GM08714 (cell line): ENCODE results near the gene KRTAP19-8.

ENCODE experiments used
- H3K4me3 ChIP-seq: fragments of 200-500 bp; sonication (Bioruptor generic); 2 replicates; pipeline ENCODE4 v1.5.1; 2014; ENCODE audit warnings: mild to moderate bottlenecking, low read length, inconsistent platforms
- ZNF274 ChIP-seq: IDR thresholded peaks from 2 replicates; pipeline ENCODE4 v1.6.1; 2012; ENCODE audit warnings: mild to moderate bottlenecking, low read depth, low read length

The KRTAP19-8 gene

GRCh38 chr21:31038376-31038775 is at the start of gene KRTAP19-8:
Gene KRTAP19-8 (minus strand): TSS chr21:31038476. CDS start chr21:31038443, 33 bp downstream.
- no peak within 1 kb of the TSS for H3K4me3 ChIP-seq
- no peak for TF ChIP-seq ZNF274

DNA sequence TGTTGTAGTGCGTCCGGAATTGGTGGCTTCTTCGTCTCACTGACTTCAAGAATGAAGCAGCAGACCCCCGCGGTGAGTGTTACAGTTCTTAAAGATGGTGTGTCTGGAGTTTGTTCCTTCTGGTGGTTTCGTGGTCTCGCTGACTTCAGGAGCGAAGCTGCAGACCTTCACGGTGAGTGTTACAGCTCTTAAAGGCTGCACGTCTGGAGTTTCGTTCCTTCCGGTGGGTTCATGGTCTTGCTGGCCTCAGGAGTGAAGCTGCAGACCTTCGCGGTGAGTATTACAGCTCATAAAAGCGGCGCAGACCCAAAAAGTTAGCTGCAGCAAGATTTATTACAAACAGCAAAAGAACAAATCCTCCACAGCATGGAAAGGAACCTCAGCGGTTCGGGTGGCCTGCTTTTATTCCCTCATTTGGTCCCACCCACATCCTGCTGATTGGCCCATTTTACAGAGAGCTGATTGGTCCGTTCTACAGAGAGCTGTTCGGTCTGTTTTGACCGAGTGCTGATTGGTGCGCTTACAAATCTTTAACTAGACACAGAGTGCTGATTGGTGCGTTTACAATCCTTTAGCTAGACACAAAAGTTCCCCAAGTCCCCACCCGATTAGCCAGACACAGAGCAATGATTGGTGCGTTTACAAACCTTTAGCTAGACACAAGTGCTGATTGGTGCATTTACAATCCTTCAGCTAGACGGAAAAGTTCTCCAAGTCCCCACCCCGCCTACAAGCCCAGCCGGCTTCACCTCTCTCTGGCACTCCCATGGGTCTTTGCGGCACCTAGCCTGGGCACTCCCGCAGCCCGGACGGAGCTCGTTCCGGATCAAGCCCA is 49.6 kb upstream of the KRTAP19-8 start:
- H3K4me3 ChIP-seq = peak overlapping the region; percentile 2; the same call in 1 of the 2 replicates
- no peak for TF ChIP-seq ZNF274

DNA sequence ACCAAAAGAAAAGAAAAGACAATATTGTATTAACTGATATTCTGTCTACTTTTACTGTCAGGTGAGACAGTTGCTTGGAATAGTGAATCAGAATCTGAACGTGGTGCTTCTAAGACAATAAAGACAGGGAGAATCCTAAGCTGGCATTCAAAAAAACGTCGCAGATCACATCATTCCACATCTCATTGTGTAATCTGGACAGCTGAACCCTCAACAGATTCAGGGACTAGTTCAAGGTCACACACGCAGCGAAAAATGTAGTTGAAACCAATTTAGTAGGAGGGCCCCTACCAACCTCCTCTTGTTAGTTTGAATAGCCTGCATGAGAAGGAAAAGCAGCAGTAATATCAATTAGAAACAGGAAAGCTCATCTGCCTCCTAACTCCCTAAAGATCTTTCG is 46.4 kb upstream of the KRTAP19-8 start:
- no peak for TF ChIP-seq ZNF274
- no peak overlapping the region for H3K4me3 ChIP-seq

DNA sequence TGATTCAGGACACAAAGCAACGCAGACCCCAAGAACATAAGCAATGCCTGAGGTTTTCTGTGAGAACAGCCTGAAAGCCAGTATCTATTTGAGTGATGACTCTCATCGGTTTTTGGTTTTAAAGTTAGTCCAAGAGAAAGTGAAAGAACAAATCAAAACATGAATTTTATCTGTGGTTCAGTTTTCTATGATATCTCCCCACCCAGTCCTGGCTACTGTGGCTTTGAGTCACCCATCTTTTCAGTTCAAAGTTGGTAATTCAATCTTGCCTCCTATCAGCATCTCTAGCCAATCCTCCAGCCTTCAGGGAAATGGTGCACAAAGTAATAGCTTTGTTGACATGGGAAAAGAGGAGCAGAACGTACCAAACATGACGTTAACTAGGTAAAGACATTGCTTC is 40.5 kb upstream of the KRTAP19-8 start:
- H3K4me3 ChIP-seq = no peak overlapping the region; the same call in 1 of the 2 replicates
- TF ChIP-seq ZNF274 = no peak

GRCh38 chr21:31078216-31078615 is 39.9 kb upstream of the KRTAP19-8 start:
- peak overlapping the region; percentile 21; the same call in 1 of the 2 replicates for H3K4me3 ChIP-seq
- no peak for TF ChIP-seq ZNF274

DNA sequence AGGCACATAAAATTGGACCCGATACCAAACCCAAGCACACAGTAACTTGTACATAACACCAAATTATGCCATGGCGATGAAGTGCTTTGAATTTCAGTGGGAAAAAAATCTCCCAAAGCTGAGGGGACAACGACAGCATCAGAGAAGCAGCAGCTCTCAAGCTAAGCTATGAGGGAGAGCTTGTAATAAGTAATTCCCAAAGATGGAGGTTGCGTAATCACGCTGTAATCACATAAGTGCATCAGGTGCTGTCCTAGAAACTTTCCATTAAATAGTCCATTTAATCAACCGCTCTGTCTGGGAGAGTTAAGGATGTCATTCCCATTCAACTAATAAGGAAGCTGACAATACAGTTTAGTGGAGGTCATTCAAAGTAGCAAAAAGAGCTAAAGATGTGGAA is 37.6 kb upstream of the KRTAP19-8 start:
- H3K4me3 ChIP-seq = no peak overlapping the region
- no peak for TF ChIP-seq ZNF274

GRCh38 chr21:31072533-31072932 is 34.3 kb upstream of the KRTAP19-8 start:
- no peak for TF ChIP-seq ZNF274
- H3K4me3 ChIP-seq = no peak overlapping the region

- H3K4me3 ChIP-seq = no peak overlapping the region
- TF ChIP-seq ZNF274 = no peak
Measured at GRCh38 chr21:31064803-31065202, 26.5 kb upstream of the KRTAP19-8 start.

DNA sequence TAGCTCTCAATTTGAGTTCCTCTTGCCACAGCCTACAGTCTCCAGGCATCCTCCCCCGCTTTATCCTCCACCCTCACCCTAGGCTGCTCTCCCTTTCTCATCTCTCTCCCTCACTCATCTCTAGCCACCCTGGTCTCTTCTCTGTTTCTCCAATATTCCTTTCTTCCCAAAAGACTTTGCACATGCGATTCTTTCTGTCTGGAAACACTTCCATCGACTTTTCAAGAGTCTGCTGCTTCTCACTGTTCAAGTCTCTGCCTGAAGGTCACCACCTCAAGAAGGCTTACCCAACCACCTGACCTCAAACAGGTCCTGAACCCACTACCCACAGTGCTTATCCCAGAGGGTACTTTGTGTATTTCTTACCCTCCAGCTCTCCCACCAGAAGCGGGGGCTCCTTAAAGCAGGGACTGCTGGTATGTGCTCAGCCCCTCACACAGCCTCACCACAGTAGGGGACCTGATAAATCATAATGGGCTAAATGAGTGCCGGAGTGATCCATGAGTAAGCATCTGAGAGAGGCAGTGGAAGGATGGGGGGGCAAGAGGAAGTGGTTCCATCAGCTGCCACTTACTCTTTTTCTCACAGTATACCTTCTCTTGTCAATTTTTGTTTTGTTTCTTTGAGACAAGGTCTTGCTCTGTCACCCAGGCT is 14.3 kb upstream of the KRTAP19-8 start:
- TF ChIP-seq ZNF274 = no peak
- no peak overlapping the region for H3K4me3 ChIP-seq

DNA sequence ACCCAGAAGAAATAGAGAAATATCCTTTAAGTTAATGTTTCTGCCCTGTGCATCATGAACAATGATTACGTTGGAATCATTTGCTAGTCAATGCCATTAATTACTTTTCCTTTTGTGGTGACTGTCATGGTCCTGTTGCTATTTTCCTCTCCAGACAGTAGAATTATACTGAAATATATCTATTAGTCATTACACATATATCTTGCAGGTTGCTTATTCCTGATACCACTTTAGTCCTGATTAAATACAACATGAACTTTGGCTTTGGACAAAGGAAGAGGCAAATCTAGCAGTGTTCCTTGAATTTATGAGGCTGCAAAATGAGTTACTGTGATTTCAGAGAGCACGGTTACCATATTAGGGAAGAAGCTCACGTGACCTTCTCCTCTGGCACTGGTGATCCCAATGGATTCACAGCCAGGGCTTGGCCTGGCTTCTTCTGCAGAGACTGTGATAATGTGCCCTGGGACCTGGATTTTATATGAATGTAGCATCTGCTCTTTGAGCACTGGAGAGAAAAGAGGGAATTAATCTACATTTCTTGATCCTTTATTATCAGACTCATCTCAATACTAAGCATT is 12.4 kb upstream of the KRTAP19-8 start:
- no peak for TF ChIP-seq ZNF274

GRCh38 chr21:31045841-31046240 is 7.6 kb upstream of the KRTAP19-8 start:
- no peak for TF ChIP-seq ZNF274
- H3K4me3 ChIP-seq = no peak overlapping the region

More for the DNA sequence above, 12.4 kb upstream of the KRTAP19-8 start:
- no peak overlapping the region for H3K4me3 ChIP-seq

GRCh38 chr21:31043471-31043870 is 5.2 kb upstream of the KRTAP19-8 start:
- H3K4me3 ChIP-seq = no peak overlapping the region
- TF ChIP-seq ZNF274 = no peak

GRCh38 chr21:31042080-31042464 is 3.8 kb upstream of the KRTAP19-8 start:
- H3K4me3 ChIP-seq = no peak overlapping the region
- TF ChIP-seq ZNF274 = no peak

DNA sequence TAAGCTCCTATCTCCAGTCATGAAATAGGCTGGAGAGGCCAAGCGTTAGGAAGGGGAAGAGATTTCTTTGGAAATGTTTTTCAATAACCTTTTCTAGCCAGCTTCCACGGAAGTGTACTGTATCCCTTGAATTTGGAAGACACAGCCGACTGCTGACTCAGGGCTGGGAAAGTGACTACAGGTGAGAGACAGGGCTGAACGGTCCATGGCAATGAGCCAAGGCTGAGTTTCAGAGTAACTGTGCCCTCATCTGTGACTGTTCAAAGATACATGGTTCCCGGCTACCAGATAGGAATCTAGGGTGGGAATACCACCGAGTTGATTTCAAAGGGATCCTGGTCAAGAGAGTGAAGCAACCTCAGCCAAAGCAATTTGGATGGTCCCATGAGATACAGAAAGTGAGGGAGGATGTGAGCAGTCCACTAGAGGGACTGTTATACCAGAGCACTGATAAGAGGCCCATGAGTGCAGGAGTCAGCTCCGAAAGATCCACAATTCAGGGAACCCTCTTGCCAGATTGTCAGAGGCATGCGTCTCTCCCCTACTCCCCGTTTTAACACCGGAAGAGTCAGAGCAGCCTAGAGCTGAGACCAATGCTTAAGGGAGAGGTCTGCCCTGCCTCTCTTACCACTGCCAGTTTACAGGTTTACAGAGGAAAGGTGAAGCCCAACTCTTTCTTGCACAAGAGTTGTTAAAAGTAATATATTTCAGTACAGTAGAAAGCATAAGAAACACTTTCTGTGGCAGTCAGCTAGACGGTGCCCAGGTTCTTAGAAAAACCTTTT is 3.2 kb upstream of the KRTAP19-8 start:
- no peak overlapping the region; the same call in 1 of the 2 replicates for H3K4me3 ChIP-seq

More for the DNA sequence above, 3.2 kb upstream of the KRTAP19-8 start:
- TF ChIP-seq ZNF274 = no peak
